ENCODE results near the gene KIF26B.

The KIF26B gene

DNA sequence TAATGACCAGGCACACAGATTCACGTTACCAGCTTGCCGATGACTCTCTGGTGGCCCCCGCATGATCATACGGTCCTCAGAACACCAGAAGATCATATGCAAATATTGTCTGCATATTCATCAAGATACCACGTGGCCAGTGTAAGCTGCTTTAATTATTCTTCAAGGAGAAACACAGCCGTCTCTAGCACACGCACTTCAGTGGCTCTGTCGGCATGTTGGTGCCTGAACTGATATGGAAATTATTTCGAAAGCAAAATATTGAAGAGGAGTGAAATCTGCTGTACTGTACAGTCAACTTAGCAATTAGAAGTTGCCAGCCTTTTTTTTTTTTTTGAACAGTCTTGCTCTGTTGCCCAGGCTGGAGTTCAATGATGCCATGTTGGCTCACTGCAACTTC is 5.9 kb upstream of the KIF26B start:
- Histone ChIP-seq H3K27me3 (replicated peaks) (no peaks in the 10 kb centered on the region), H3K27ac (no peak overlapping the region), H3K4me3 (ENCODE audit: low read depth, low read length) (no peak overlapping the region), H3K36me3 (replicated peaks) (no peaks in the 10 kb centered on the region)
- DNase-seq: no peak
- TF ChIP-seq CTCF (IDR thresholded peaks at IDR 0.05; ENCODE audit: low read depth, low read length, missing control alignments): no peak
- in situ Hi-C loops (cut with HindIII; ENCODE audit: low pct_ligation_motif_present, low sequenced_read_pairs): no loop called here

GRCh38 chr1:245153081-245153551 is 1.7 kb upstream of the KIF26B start:
- TF ChIP-seq CTCF (IDR thresholded peaks at IDR 0.05; ENCODE audit: low read depth, low read length, missing control alignments): peak; percentile 74
- peak; percentile 73 for DNase-seq
- in situ Hi-C loops (cut with HindIII; ENCODE audit: low pct_ligation_motif_present, low sequenced_read_pairs): no loop called here

GRCh38 chr1:245153552-245154428 is 995 bp upstream of the KIF26B start:
- Histone ChIP-seq H3K27me3 (replicated peaks) (no peaks in the 10 kb centered on the region), H3K36me3 (replicated peaks) (no peaks in the 10 kb centered on the region), H3K4me3 (ENCODE audit: low read depth, low read length) (peak overlapping the region; percentile 78), H3K27ac (no peak overlapping the region)
- no peak for TF ChIP-seq CTCF (IDR thresholded peaks at IDR 0.05; ENCODE audit: low read depth, low read length, missing control alignments)
- in situ Hi-C loops (cut with HindIII; ENCODE audit: low pct_ligation_motif_present, low sequenced_read_pairs): no loop called here
- no peak for DNase-seq

More at GRCh38 chr1:245153081-245153551, 1.7 kb upstream of the KIF26B start:
- Histone ChIP-seq H3K27me3 (replicated peaks) (no peaks in the 10 kb centered on the region), H3K27ac (no peak overlapping the region), H3K36me3 (replicated peaks) (no peaks in the 10 kb centered on the region), H3K4me3 (ENCODE audit: low read depth, low read length) (peak overlapping the region; percentile 78)

- Histone ChIP-seq H3K36me3 (replicated peaks) (no peaks in the 10 kb centered on the region), H3K27ac (no peak overlapping the region), H3K27me3 (replicated peaks) (no peaks in the 10 kb centered on the region), H3K4me3 (ENCODE audit: low read depth, low read length) (peak overlapping the region; percentile 78)
- in situ Hi-C loops (cut with HindIII; ENCODE audit: low pct_ligation_motif_present, low sequenced_read_pairs): no loop called here
- TF ChIP-seq CTCF (IDR thresholded peaks at IDR 0.05; ENCODE audit: low read depth, low read length, missing control alignments): peak; percentile 39
- DNase-seq: no peak
Observed at GRCh38 chr1:245155272-245156040, 671 bp downstream of the KIF26B start.

- DNase-seq: peak; percentile 71
- Histone ChIP-seq H3K27ac (no peak overlapping the region), H3K27me3 (replicated peaks) (no peaks in the 10 kb centered on the region), H3K36me3 (replicated peaks) (no peaks in the 10 kb centered on the region), H3K4me3 (ENCODE audit: low read depth, low read length) (peak overlapping the region; percentile 78)
- in situ Hi-C loops (cut with HindIII; ENCODE audit: low pct_ligation_motif_present, low sequenced_read_pairs): no loop called here
- TF ChIP-seq CTCF (IDR thresholded peaks at IDR 0.05; ENCODE audit: low read depth, low read length, missing control alignments): peak; percentile 73
Observed at GRCh38 chr1:245156041-245156735, 1.4 kb downstream of the KIF26B start.

All from brain microvascular endothelial cell (primary cell).